ENCODE measurements around the gene UBA1.

The UBA1 gene

GRCh38 chrX:47226071-47226470, 32.4 kb downstream of the UBA1 start:
- no peak overlapping the region for H3K4me3 ChIP-seq (ENCODE audit: insufficient read depth in 1 of 2, low read depth in 1 of 2, low read length in 2 of 2)
- H3K4me2 ChIP-seq (ENCODE audit: low read length, poor library complexity, severe bottlenecking) = no peak overlapping the region
- WGBS = 97% methylated on average over 5 of the region's 6 CpGs
- no peak overlapping the region for H3K18ac ChIP-seq (ENCODE audit: low read depth in 1 of 2, low read length in 2 of 2)
- no peak overlapping the region for H3K23ac ChIP-seq (ENCODE audit: low read length in 2 of 2)
- H3K4me1 ChIP-seq (ENCODE audit: control insufficient read depth, insufficient read depth, low read depth, low read length) = no peaks in the 10 kb centered on the region
- H2BK120ac ChIP-seq (ENCODE audit: low read depth, low read length) = no peak overlapping the region
- no peak overlapping the region for H2BK12ac ChIP-seq (ENCODE audit: low read length in 2 of 2)
- H3K27me3 ChIP-seq (ENCODE audit: control insufficient read depth in 1 of 2, insufficient read depth in 1 of 2, low read length in 2 of 2) = no peaks in the 10 kb centered on the region
- H2BK5ac ChIP-seq (ENCODE audit: low read depth, low read length, poor library complexity, severe bottlenecking) = no peak overlapping the region
- no peak overlapping the region for H2AFZ ChIP-seq (ENCODE audit: low read depth, low read length)
- H4K8ac ChIP-seq (ENCODE audit: low read length) = no peak overlapping the region
- H3K9ac ChIP-seq (ENCODE audit: low read length) = no peak overlapping the region
- no peak for DNase-seq
- H3K27ac ChIP-seq (ENCODE audit: low read length, poor library complexity, severe bottlenecking) = no peak overlapping the region
- H3K4ac ChIP-seq (ENCODE audit: low read depth in 1 of 2, low read length in 2 of 2) = no peak overlapping the region
- H2BK15ac ChIP-seq (ENCODE audit: low read depth, poor library complexity, severe bottlenecking) = no peak overlapping the region
- H4K91ac ChIP-seq (ENCODE audit: low read length) = no peak overlapping the region
- H2AK5ac ChIP-seq (ENCODE audit: low read length, severe bottlenecking) = no peak overlapping the region
- H3K14ac ChIP-seq (ENCODE audit: low read length in 2 of 2) = no peak overlapping the region
- peaks cover 65 to 66% of the 10 kb centered on the region in 2 experiments for H3K36me3 ChIP-seq (ENCODE audit: control insufficient read depth in 1 of 2, insufficient read depth in 2 of 2, low read depth in 1 of 2, low read length in 2 of 2)
- H3K9me3 ChIP-seq (ENCODE audit: control insufficient read depth, low read length) = no peaks in the 10 kb centered on the region
- peaks cover 21% of the 10 kb centered on the region for H3K79me1 ChIP-seq (replicated peaks; ENCODE audit: low read length, poor library complexity, severe bottlenecking)

GRCh38 chrX:47226531-47227333, 33.1 kb downstream of the UBA1 start:
- no peak overlapping the region for H2BK12ac ChIP-seq (ENCODE audit: low read length in 2 of 2)
- no peak overlapping the region for H4K8ac ChIP-seq (ENCODE audit: low read length)
- H3K36me3 ChIP-seq (ENCODE audit: control insufficient read depth in 1 of 2, insufficient read depth in 2 of 2, low read depth in 1 of 2, low read length in 2 of 2) = peaks cover 65 to 66% of the 10 kb centered on the region in 2 experiments
- H3K4me1 ChIP-seq (ENCODE audit: control insufficient read depth, insufficient read depth, low read depth, low read length) = no peaks in the 10 kb centered on the region
- H2AK5ac ChIP-seq (ENCODE audit: low read length, severe bottlenecking) = no peak overlapping the region
- H2BK15ac ChIP-seq (ENCODE audit: low read depth, poor library complexity, severe bottlenecking) = no peak overlapping the region
- H3K9me3 ChIP-seq (ENCODE audit: control insufficient read depth, low read length) = no peaks in the 10 kb centered on the region
- H2AFZ ChIP-seq (ENCODE audit: low read depth, low read length) = no peak overlapping the region
- H3K23ac ChIP-seq (ENCODE audit: low read length in 2 of 2) = no peak overlapping the region
- H3K18ac ChIP-seq (ENCODE audit: low read depth in 1 of 2, low read length in 2 of 2) = no peak overlapping the region
- 99% methylated on average over 9 of the region's 19 CpGs for WGBS
- no peaks in the 10 kb centered on the region for H3K27me3 ChIP-seq (ENCODE audit: control insufficient read depth in 1 of 2, insufficient read depth in 1 of 2, low read length in 2 of 2)
- H3K27ac ChIP-seq (ENCODE audit: low read length, poor library complexity, severe bottlenecking) = no peak overlapping the region
- no peak overlapping the region for H3K14ac ChIP-seq (ENCODE audit: low read length in 2 of 2)
- no peak for DNase-seq
- H3K79me1 ChIP-seq (replicated peaks; ENCODE audit: low read length, poor library complexity, severe bottlenecking) = peaks cover 21% of the 10 kb centered on the region
- no peak overlapping the region for H3K4me2 ChIP-seq (ENCODE audit: low read length, poor library complexity, severe bottlenecking)
- H2BK120ac ChIP-seq (ENCODE audit: low read depth, low read length) = no peak overlapping the region
- H3K4me3 ChIP-seq (ENCODE audit: insufficient read depth in 1 of 2, low read depth in 1 of 2, low read length in 2 of 2) = no peak overlapping the region
- H3K4ac ChIP-seq (ENCODE audit: low read depth in 1 of 2, low read length in 2 of 2) = no peak overlapping the region
- no peak overlapping the region for H2BK5ac ChIP-seq (ENCODE audit: low read depth, low read length, poor library complexity, severe bottlenecking)
- H4K91ac ChIP-seq (ENCODE audit: low read length) = no peak overlapping the region
- H3K9ac ChIP-seq (ENCODE audit: low read length) = no peak overlapping the region

GRCh38 chrX:47227334-47227583, 33.6 kb downstream of the UBA1 start:
- no peaks in the 10 kb centered on the region for H3K9me3 ChIP-seq (ENCODE audit: control insufficient read depth, low read length)
- no peak overlapping the region for H2BK15ac ChIP-seq (ENCODE audit: low read depth, poor library complexity, severe bottlenecking)
- no peak overlapping the region for H2AK5ac ChIP-seq (ENCODE audit: low read length, severe bottlenecking)
- H3K79me1 ChIP-seq (replicated peaks; ENCODE audit: low read length, poor library complexity, severe bottlenecking) = peaks cover 21% of the 10 kb centered on the region
- peaks cover 0 to 3% of the 10 kb centered on the region in 2 experiments for H3K27me3 ChIP-seq (ENCODE audit: control insufficient read depth in 1 of 2, insufficient read depth in 1 of 2, low read length in 2 of 2)
- H2BK120ac ChIP-seq (ENCODE audit: low read depth, low read length) = no peak overlapping the region
- H3K36me3 ChIP-seq (ENCODE audit: control insufficient read depth in 1 of 2, insufficient read depth in 2 of 2, low read depth in 1 of 2, low read length in 2 of 2) = peaks cover 62 to 66% of the 10 kb centered on the region in 2 experiments
- no peak overlapping the region for H3K9ac ChIP-seq (ENCODE audit: low read length)
- no peaks in the 10 kb centered on the region for H3K4me1 ChIP-seq (ENCODE audit: control insufficient read depth, insufficient read depth, low read depth, low read length)
- no peak overlapping the region for H4K8ac ChIP-seq (ENCODE audit: low read length)
- H4K91ac ChIP-seq (ENCODE audit: low read length) = no peak overlapping the region
- 94% methylated on average over 6 of the region's 9 CpGs for WGBS
- no peak overlapping the region for H3K4me3 ChIP-seq (ENCODE audit: insufficient read depth in 1 of 2, low read depth in 1 of 2, low read length in 2 of 2)
- no peak overlapping the region for H3K18ac ChIP-seq (ENCODE audit: low read depth in 1 of 2, low read length in 2 of 2)
- no peak overlapping the region for H3K27ac ChIP-seq (ENCODE audit: low read length, poor library complexity, severe bottlenecking)
- no peak overlapping the region for H3K14ac ChIP-seq (ENCODE audit: low read length in 2 of 2)
- H3K4me2 ChIP-seq (ENCODE audit: low read length, poor library complexity, severe bottlenecking) = no peak overlapping the region
- H3K4ac ChIP-seq (ENCODE audit: low read depth in 1 of 2, low read length in 2 of 2) = no peak overlapping the region
- H3K23ac ChIP-seq (ENCODE audit: low read length in 2 of 2) = no peak overlapping the region
- no peak overlapping the region for H2BK5ac ChIP-seq (ENCODE audit: low read depth, low read length, poor library complexity, severe bottlenecking)
- no peak for DNase-seq
- H2AFZ ChIP-seq (ENCODE audit: low read depth, low read length) = no peak overlapping the region
- no peak overlapping the region for H2BK12ac ChIP-seq (ENCODE audit: low read length in 2 of 2)

GRCh38 chrX:47228550-47229270, 35.1 kb downstream of the UBA1 start:
- WGBS = over 99% methylated on average over 9 of the region's 12 CpGs
- H3K4ac ChIP-seq (ENCODE audit: low read depth in 1 of 2, low read length in 2 of 2) = no peak overlapping the region
- H3K4me2 ChIP-seq (ENCODE audit: low read length, poor library complexity, severe bottlenecking) = no peak overlapping the region

More at GRCh38 chrX:47228550-47229270, 35.1 kb downstream of the UBA1 start:
- Histone ChIP-seq H2AK5ac (ENCODE audit: low read length, severe bottlenecking) (no peak overlapping the region), H3K4me3 (ENCODE audit: insufficient read depth in 1 of 2, low read depth in 1 of 2, low read length in 2 of 2) (no peak overlapping the region), H2BK12ac (ENCODE audit: low read length in 2 of 2) (no peak overlapping the region), H3K9me3 (ENCODE audit: control insufficient read depth, low read length) (no peaks in the 10 kb centered on the region), H3K79me1 (replicated peaks; ENCODE audit: low read length, poor library complexity, severe bottlenecking) (peaks cover 19% of the 10 kb centered on the region), H3K14ac (ENCODE audit: low read length in 2 of 2) (no peak overlapping the region), H4K91ac (ENCODE audit: low read length) (no peak overlapping the region), H3K9ac (ENCODE audit: low read length) (no peak overlapping the region), H3K27ac (ENCODE audit: low read length, poor library complexity, severe bottlenecking) (no peak overlapping the region), H2BK15ac (ENCODE audit: low read depth, poor library complexity, severe bottlenecking) (no peak overlapping the region), H2BK120ac (ENCODE audit: low read depth, low read length) (no peak overlapping the region), H3K4me1 (ENCODE audit: control insufficient read depth, insufficient read depth, low read depth, low read length) (peaks cover 2% of the 10 kb centered on the region), H3K18ac (ENCODE audit: low read depth in 1 of 2, low read length in 2 of 2) (no peak overlapping the region), H2AFZ (ENCODE audit: low read depth, low read length) (no peak overlapping the region), H3K23ac (ENCODE audit: low read length in 2 of 2) (no peak overlapping the region), H2BK5ac (ENCODE audit: low read depth, low read length, poor library complexity, severe bottlenecking) (no peak overlapping the region), H3K27me3 (ENCODE audit: control insufficient read depth in 1 of 2, insufficient read depth in 1 of 2, low read length in 2 of 2) (peaks cover 0 to 10% of the 10 kb centered on the region in 2 experiments), H4K8ac (ENCODE audit: low read length) (no peak overlapping the region), H3K36me3 (ENCODE audit: control insufficient read depth in 1 of 2, insufficient read depth in 2 of 2, low read depth in 1 of 2, low read length in 2 of 2) (peaks cover 51 to 58% of the 10 kb centered on the region in 2 experiments)
- no peak for DNase-seq
